Measurements from ENCODE around the gene CTNND2.

DNA sequence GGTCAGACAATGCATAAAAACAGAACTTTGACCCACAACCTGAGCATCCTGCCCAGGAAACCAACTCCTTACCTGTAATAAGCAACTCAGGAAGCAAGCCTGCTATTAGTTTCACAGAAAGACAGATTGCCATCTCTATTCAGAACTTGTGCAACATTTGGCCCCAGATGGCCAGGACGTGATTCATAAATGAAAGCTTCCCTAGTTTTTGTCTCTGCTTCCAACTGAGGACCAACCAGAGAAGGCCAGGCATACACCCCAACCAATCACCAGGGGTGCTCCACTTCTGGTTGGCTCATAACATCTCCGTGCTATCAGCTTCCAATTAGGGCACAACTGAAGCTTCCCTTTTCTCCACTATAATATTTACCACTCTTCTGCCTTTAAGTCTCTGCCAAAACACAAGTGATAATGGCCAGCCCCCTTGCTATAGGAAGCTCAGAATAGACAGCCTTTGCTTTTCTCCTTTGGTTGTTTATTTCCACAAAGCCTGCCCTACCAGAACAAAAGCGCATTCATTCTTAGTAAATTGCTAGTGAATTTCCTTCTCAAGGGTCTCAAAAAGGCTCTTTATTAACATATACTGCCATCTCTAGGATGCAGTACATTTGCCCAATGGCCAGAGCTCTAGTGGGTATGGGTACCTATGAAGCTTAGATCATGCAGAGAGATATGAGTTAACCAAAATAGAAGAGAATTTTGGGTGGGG is 853.5 kb downstream of the CTNND2 start:
- TF ChIP-seq ZNF143 (CRISPR knock-in tag; IDR thresholded peaks at IDR 0.05) (no peak), STAT5B (CRISPR knock-in tag; IDR thresholded peaks at IDR 0.05) (no peak), CTCF (IDR thresholded peaks at IDR 0.05 in 2 of 3, conservative IDR thresholded peaks at IDR 0.05 in 1 of 3; ENCODE audit: insufficient read depth in 2 of 3, low read depth in 1 of 3, low read length in 3 of 3) (no peak), SRF (CRISPR knock-in tag; IDR thresholded peaks at IDR 0.05) (no peak), ZNF518B (CRISPR knock-in tag; IDR thresholded peaks at IDR 0.05) (no peak)
- TF ChIP-seq, protein P1, sequence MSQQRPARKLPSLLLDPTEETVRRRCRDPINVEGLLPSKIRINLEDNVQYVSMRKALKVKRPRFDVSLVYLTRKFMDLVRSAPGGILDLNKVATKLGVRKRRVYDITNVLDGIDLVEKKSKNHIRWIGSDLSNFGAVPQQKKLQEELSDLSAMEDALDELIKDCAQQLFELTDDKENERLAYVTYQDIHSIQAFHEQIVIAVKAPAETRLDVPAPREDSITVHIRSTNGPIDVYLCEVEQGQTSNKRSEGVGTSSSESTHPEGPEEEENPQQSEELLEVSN (IDR thresholded peaks at IDR 0.05; ENCODE audit: borderline replicate concordance in 1 of 2, extremely low read depth in 1 of 2, insufficient read depth in 1 of 2, insufficient read length in 1 of 2, low read depth in 1 of 2, low read length in 1 of 2, poor library complexity in 1 of 2, severe bottlenecking in 1 of 2): no peak

Measured in K562 (cell line).